Glomerular visceral epithelial cell (primary cell): ENCODE data around the gene RTF2.
"Not testable (repeated sequence)": the region's sequence is repeated elsewhere in the genome, so short reads cannot be mapped to it uniquely, and the experiment has no call there.

Source experiments
- DNase-seq: peaks from one replicate; pipeline ENCODE4 v3.0.0-alpha.2; 2016; ENCODE audit errors: extremely low spot score

Gene RTF2

GRCh38 chr20:56488566-56488965 lies 20.1 kb downstream of the RTF2 start:
- no peak for DNase-seq

GRCh38 chr20:56501116-56501515 lies 32.7 kb downstream of the RTF2 start:
- no peak for DNase-seq

GRCh38 chr20:56503916-56504315 lies 35.5 kb downstream of the RTF2 start:
- DNase-seq = no peak

- no peak for DNase-seq
Observed at GRCh38 chr20:56504373-56505005, 36.1 kb downstream of the RTF2 start.

DNA sequence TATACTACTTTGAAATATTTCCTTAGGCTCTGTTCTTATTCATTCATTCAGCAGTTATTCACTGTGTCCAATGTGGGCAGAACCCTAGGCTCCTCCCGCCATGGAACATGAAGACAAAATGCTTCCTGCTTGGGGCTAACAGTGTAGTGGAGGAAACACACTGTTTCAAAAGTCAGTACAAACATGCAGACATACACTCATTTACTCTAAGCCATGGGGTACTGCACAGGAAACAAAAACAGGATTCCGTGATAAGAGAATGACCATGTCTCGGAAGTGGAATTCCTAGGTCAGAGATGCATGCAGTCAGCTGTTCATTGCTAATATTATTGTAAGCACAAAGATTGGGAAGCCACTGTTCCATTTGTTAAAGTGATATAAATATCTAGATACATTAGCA lies 37.7 kb downstream of the RTF2 start:
- no peak for DNase-seq

DNA sequence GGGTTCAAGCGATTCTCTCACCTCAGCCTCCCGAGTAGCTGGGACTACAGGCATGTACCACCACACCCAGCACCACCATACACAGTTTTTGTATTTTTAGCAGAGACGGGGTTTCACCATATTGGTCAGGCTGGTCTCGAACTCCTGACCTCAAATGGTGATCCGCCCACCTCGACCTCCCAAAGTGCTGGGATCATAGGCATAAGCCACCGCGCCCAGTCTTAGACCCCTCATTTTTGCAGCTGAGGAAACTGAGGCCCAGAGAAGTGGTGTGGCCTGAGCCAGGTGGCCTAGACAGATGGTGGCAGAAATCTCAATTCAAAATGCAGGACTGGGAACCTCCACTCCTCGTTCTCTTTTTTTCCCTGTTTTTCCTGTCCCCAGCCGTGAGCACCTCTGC lies 43.5 kb downstream of the RTF2 start:
- DNase-seq = no peak

GRCh38 chr20:56513161-56514150 lies 45.0 kb downstream of the RTF2 start:
- peak; percentile 5 for DNase-seq

DNA sequence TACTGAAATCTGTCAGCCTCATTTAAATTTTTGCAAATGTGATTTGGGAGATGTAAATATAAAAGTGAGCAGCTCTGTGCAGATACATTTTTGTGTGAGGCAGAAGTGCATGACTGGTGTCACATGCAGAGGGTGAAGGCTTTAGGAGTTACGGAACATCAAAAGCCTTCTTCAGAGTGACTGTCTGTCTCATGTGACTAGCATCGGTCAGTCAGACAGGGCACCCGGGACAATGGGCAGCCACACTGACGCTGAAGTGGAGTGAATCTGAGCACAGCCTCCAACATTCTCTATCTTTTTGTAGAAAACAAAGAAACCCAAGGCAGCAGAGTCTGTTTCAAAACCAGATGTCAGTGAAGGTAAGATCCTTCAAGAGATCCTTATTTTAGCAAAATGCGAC lies 48.2 kb downstream of the RTF2 start:
- no peak for DNase-seq

- DNase-seq = no peak
Observed at GRCh38 chr20:56517211-56517610, 48.8 kb downstream of the RTF2 start.

- DNase-seq = no peak
Observed at GRCh38 chr20:56517641-56518040, 49.2 kb downstream of the RTF2 start.

DNA sequence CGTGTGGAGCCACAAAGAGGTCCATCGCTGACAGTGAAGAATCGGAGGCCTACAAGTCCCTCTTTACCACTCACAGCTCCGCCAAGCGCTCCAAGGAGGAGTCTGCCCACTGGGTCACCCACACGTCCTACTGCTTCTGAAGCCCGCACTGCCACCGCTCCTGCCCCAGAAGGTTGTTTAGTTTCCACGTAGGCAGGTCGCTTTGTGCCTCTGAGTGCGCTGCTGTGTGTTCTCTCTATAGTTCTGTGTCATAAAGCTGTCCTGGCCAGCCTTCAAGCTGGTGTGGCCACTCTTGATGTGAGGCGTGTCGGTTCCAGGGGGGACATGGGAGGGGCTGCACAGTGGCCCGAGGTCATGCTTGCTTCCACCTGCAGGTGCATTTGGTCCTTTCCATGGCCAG lies 49.7 kb downstream of the RTF2 start:
- no peak for DNase-seq

GRCh38 chr20:56518721-56519398 lies 50.4 kb downstream of the RTF2 start:
- no peak for DNase-seq

DNA sequence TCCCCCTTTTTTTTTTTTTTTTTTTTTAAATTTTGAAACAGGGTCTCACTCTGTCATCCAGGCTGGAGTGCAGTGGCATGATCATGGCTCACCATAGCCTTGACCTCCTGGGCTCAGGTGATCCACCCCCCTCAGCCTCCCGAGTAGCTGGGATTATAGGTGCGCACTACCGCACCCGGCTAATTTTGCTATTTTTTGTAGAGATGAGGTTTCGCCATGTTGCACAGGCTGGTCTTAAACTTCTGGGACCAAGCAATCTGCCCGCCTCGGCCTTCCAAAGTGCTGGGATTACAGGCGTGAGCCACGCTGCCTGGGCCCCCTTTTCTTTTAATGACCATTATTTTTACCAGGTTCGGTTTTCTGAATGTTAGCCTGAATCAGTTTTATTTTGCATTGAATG lies 51.1 kb downstream of the RTF2 start:
- DNase-seq = no peak

DNA sequence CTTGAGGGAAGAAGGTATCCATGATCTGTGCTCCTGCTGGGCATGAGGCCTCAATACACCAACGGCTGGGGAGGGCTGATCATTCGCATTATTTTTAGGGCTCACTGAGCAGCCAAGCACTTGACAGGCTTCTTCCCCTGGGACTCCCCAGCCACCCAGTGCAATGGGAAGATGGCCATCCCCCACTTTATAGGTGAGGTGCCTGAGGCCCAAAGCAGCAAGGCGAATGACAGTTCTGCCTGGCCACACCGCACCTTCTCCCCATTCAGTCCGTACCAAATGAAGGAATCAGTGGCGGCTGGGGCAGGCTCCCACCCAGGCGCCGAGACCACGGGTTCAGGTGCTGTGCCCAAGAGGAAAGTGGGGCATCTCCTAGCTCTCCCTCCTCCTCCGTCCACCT lies 51.8 kb downstream of the RTF2 start:
- DNase-seq = no peak

- DNase-seq = not testable (repeated sequence)
Observed at GRCh38 chr20:56520746-56521354, 52.4 kb downstream of the RTF2 start.

GRCh38 chr20:56522311-56522710 lies 53.9 kb downstream of the RTF2 start:
- DNase-seq = no peak

GRCh38 chr20:56524444-56524843 lies 56.0 kb downstream of the RTF2 start, which contains the start of gene FAM209A:
Gene FAM209A (plus strand): TSS chr20:56524744. CDS start chr20:56524809, 65 bp downstream.
- DNase-seq = not testable (repeated sequence)

DNA sequence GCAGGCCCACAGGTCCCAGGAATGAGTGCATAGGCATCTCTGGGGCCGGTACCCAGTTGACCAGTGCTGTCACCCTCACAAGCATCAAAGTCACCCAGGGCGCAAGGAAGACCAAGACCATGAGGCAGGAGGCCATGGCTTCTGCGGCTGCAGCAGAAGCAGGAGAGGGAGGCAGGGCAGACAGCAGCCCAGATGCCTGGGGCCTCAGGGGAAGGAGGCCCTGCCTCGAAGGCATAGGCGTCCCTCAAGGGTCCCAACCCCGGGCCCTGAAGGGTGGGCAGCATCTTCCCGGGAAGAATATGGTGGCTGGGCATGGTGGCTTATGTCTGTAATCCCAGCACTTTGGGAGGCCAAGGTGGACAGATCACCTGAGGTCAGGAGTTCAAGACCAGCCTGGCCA lies 59.1 kb downstream of the RTF2 start:
- no peak for DNase-seq

DNA sequence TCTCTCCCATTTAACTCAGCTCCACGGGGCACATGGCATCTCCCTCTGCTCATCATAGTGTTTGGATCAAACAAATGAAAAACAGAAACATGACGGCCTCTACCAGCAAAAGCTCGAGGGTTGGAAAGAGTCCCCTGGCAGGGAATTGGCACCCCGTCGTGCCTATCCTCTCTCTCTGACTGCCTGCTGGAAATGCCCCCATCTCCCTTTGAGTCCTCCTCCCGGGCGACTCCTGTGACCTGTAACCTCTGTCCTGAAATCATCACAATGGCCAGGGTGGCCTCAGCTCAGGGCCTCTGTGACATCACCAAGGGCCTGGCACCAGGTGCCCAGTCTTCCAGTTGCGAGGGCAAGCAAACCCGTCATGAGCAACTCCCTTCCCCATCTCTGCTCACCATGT lies 64.5 kb downstream of the RTF2 start, which contains the start of gene FAM209B:
Gene FAM209B, plus strand, starts transcription at position 301 of the 400 bp plus-strand sequence. Its CDS starts 96 bp downstream, at position 397.
- not testable (repeated sequence) for DNase-seq

- no peak for DNase-seq
Observed at GRCh38 chr20:56537997-56538396, 69.6 kb downstream of the RTF2 start.

DNA sequence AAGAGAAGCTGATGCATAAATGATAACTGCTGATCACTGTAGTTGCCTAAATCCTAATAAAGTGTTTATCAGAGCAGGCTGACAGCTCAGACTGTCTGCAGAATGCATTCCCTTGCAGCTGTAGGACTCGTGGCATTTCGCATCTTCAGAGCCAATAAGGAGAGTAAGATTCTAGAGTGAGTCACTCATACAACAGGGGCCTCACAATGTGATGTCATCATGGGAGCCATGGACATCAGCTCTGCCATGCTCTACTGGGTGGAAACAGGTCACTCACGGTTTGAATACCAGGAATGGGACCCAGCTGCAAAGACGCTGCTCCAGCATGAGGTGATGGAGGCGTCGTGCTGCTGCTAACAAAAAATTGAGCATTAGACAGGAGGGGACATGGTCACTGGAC lies 72.0 kb downstream of the RTF2 start:
- DNase-seq = no peak
